NCI-H2029 treated with DMSO at 0.1 percent for 48 hours (cell line): ENCODE data around the gene RARRES1.

Experiments
- DNase-seq: peaks from one replicate; lab custom pipeline; 2025; lab: John Stamatoyannopoulos, UW

RARRES1 gene

GRCh38 chr3:158731938-158732855 lies at the start of gene RARRES1:
TSS of gene RARRES1 (minus strand) at chr3:158732457. CDS start at chr3:158732415, 42 bp downstream.
- DNase-seq, result no peak

- DNase-seq, result no peak
These were observed 49.6 kb upstream of the RARRES1 start for GRCh38 chr3:158781849-158782248.

- no peak for DNase-seq
These were observed 48.9 kb upstream of the RARRES1 start for GRCh38 chr3:158781191-158781590.

GRCh38 chr3:158780766-158781165 lies 48.5 kb upstream of the RARRES1 start:
- DNase-seq, result no peak

- no peak for DNase-seq
These were observed 45.1 kb upstream of the RARRES1 start for GRCh38 chr3:158777161-158777873.

GRCh38 chr3:158776531-158776930 lies 44.3 kb upstream of the RARRES1 start:
- no peak for DNase-seq

GRCh38 chr3:158775426-158776410 lies 43.5 kb upstream of the RARRES1 start:
- DNase-seq, result no peak

GRCh38 chr3:158774965-158775364 lies 42.7 kb upstream of the RARRES1 start:
- DNase-seq, result no peak

- no peak for DNase-seq
These were observed 41.9 kb upstream of the RARRES1 start for GRCh38 chr3:158773845-158774830.

GRCh38 chr3:158773166-158773565 lies 40.9 kb upstream of the RARRES1 start:
- DNase-seq, result no peak

GRCh38 chr3:158771982-158772381 lies 39.7 kb upstream of the RARRES1 start:
- no peak for DNase-seq

GRCh38 chr3:158771577-158771976 lies 39.3 kb upstream of the RARRES1 start:
- no peak for DNase-seq

GRCh38 chr3:158770741-158771350 lies 38.6 kb upstream of the RARRES1 start:
- no peak for DNase-seq

- DNase-seq, result no peak
These were observed 37.9 kb upstream of the RARRES1 start for GRCh38 chr3:158769952-158770740.

- no peak for DNase-seq
These were observed 37.3 kb upstream of the RARRES1 start for GRCh38 chr3:158769549-158769948.

GRCh38 chr3:158768881-158769543 lies 36.8 kb upstream of the RARRES1 start:
- DNase-seq, result no peak

GRCh38 chr3:158768361-158768787 lies 36.1 kb upstream of the RARRES1 start:
- DNase-seq, result no peak

- DNase-seq, result no peak
These were observed 34.1 kb upstream of the RARRES1 start for GRCh38 chr3:158766364-158766763.
